Stimulated activated CD8-positive, alpha-beta memory T cell treated with anti-CD3 and anti-CD28 coated beads, Interleukin-12 subunit alpha, Interleukin-12 subunit beta, amount 100 ng/mL, for 1 hour (primary cell): ENCODE results near the gene MINDY2.

ENCODE experiments used
- DNase-seq: peaks from one replicate; pipeline ENCODE4 v3.0.0-alpha.2; 2020; ENCODE audit warnings: low read depth

The MINDY2 gene, protein sequence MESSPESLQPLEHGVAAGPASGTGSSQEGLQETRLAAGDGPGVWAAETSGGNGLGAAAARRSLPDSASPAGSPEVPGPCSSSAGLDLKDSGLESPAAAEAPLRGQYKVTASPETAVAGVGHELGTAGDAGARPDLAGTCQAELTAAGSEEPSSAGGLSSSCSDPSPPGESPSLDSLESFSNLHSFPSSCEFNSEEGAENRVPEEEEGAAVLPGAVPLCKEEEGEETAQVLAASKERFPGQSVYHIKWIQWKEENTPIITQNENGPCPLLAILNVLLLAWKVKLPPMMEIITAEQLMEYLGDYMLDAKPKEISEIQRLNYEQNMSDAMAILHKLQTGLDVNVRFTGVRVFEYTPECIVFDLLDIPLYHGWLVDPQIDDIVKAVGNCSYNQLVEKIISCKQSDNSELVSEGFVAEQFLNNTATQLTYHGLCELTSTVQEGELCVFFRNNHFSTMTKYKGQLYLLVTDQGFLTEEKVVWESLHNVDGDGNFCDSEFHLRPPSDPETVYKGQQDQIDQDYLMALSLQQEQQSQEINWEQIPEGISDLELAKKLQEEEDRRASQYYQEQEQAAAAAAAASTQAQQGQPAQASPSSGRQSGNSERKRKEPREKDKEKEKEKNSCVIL

DNA sequence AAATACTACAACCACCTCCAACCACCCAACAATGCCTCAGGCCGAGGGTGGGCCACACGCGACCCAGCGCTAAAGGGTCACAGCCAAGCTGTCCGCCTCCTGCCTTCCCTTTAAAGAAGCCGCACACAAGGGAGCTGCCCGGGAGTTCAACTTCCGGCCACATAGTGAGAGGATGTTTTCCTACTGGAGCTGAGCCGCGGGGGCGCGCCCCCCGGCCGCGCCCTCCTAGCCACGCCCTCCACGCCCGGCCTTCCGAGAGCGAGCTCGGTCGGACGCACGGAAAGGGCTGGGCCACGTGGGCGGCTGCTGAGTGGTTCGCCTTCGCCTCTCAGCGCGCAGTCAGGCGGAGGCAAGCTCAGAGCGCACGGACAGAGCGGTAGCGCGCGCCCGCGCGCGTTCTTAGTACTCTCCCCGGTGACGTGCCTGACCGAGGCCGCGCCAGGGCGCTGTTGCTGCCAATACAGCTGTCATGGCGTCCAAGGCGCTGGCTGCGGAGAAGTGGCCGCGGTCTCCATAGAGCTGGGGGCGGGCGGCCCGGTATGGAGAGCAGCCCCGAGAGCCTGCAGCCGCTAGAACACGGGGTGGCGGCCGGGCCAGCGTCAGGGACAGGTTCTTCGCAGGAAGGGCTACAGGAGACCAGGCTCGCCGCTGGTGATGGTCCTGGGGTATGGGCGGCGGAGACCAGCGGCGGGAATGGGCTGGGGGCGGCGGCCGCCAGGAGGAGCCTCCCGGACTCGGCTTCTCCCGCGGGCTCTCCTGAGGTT is at the start of gene MINDY2:
Gene MINDY2, plus strand, starts transcription at position 446 of the 764 bp plus-strand sequence. Its CDS starts 94 bp downstream, at position 540.
- DNase-seq = peak; percentile 90

DNA sequence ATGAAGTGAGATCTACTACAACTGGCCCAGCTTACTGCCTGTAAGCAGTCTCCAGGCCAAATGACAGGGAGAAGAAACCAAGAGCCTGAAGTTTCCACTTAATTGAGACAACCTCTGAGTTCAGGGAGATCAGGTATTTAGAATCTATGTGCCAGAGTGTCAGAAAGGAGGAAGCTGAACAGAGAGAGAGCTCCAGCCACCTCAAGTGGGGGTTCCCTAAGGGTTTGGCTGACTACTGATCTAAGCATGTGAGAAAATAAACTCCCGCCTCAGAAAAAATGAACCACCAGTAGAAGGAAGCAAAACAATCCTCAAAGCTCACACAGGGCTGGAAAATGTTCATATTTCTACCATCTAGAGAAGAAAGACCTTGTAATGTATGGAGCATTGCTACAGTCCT is 46.6 kb upstream of the MINDY2 start:
- no peak for DNase-seq

DNA sequence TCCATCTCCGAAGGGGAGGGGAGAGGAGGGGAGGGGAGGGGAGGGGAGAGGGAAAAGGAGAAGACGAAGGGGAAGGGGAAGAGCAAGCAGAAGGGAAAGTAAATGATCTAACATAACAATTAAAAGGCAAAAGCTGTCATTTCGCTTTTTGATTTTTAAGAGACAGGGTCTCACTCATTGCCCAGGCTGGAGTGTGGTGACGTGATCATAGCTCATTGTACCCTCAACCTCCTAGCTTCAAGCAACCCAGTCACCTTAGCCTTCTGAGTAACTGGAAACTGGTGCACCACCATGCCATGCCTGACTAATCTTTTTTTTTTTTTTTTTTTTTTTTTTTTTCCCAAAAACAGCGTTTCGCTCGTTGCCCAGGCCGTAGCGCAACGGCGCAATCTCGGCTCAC is 44.2 kb upstream of the MINDY2 start:
- no peak for DNase-seq

DNA sequence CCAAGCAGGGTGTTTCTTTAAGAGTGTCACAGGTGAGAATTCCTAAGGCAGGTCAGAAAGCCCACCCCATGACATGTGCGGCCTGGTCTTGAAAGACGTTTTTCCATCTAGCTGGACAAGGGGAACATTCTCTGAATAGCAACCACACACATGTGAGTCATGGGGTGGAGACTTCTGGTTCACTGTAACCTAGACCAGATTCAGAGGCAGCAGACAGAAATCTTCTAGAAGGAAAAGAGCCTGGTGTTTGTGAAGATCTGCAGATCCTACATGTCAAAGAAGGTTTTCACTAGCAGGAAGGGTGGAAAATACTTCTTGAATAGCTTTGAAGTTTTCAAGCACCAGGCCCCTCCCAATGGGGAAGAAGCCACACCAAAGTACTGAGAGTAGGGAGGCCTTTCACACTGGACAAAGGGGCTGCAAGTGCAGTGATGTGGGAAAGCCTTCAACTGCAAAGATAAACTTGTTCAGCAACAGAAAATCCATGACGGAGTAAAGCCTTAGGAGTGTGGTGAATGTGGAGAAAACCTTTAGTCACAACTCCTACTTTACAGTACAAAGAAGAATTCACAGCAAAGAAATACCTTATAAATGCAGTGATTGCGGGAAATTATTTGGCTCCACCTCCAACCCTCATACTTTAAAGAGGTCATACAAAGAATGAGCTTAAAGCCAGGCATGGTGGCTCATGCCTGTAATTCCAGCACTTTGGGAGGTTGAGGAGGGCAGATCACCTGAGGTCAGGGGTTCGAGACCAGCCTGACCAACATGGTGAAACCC is 39.2 kb upstream of the MINDY2 start:
- DNase-seq = no peak

DNA sequence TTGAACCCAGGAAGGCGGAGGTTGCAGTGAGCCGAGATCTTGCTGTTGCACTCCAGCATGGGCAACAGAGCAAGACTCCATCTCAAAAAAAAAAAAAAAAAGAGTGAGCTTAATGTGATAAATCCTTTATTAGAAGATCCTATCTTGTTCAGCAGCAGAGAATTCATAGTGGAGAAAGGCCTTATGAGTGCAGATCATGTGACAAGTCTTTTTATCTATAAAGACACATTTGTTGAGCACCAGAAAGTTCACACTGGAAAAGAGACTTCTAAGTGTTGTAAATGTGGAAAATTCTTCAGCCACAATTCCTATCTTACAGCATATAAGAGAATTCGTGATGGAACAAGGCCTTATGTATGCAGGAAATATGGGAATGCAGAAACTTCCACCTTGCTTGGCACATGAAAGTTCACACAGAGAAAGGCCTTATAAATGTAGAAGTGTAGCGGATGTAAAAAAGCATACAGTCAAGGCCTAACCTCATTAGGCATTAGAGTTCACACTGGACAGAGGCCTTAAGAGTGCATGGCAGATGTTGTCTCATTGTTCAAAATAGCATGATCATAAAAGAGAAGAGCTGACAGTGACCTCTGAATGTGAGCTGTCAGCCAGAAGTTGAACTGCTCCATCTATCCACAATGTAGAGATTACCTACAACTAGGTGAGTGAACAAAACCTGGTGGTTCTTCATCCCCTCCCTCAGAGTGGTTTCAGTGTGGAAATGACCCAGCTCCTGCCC is 38.3 kb upstream of the MINDY2 start:
- no peak for DNase-seq

DNA sequence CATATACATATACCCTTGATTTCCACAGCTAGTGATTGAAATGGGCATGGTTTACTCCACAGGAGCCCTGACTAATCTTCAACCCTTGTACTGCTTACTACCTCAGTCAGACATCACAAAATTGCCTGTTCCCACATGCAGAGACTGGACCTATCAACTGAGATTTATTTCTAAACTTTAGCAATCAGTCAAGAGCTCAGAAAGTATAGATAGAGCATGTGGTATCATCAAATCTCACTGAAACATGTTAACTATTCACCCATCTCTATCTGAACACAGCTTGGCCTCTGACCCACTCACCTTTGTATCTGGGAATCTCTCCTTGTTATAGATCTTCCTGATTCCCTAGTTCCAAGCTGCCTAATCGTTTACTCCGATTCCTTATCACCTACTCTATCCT is 36.2 kb upstream of the MINDY2 start:
- DNase-seq = no peak

DNA sequence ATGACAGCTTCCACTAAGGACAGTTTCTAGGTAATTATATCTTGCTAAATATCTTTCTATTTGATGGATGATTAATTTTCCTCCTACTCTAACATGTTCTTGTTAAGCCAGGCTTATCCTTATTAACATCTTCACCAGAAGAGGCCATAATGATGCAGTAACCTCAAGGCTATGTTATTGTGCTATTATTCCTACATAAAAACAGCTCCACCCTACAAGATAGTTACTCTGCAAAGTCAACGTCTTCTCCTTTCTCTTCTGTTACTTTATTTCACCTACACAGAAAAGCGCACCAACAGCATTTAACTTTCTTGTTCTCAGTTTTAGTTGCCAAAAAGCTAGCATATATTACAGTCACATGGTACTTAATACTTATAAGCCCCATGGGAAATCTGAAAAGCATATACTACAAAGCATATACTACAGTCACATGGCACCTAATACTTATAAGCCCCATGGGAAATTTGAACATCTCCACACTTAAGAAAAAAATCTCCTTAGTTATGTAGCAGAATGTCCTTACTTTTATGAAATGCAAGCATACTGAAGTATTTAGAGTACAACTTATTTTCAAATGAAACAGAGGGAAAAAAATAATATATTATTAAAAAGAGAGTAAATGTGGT is 35.0 kb upstream of the MINDY2 start:
- DNase-seq = no peak

DNA sequence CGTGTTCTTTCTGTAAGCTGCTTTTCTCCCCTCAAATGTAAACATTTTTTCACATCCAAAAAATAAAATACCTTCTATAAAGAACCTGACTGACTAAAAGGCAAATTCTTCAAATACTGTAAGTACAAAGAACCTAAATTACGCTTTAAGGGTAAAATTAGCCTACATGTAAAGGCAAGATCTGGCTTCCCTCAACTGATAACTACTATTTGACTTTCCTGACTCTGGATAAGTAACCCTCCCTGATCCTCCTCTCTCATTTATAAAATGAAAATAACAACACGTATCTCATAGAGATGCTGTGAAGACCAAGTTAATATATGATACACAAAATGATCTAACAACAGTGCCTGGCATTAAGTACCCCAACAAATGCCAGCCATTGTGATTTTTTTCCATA is 33.8 kb upstream of the MINDY2 start:
- no peak for DNase-seq

DNA sequence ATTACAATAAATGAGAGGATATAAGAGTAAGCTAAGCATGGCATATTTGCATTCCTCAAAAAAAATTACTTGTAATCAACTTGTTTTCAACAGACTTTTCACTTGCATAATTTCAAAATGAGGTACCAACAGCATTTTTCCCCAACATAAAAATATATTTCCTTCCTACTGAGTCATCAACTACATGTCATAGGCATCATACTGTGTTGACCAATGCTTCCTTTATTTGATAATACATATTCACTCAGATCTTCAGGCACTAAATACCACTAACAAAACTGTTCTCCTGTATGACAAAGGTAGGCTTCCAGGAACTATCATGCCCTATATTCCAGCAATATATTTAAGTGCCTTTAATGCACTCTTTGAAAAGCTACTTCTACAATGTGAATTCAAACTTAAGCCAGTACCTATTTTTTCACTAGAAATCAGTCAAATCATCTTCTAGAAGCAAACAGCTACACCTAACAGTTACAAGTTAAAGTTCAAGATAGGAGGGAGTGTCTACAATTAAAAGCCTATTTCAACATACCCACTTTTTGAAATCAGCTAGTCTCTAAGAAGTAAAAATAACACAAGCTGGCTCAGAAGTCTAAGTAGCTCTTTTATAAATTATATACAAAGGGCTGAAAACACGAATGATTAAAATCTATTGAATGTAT is 32.9 kb upstream of the MINDY2 start:
- no peak for DNase-seq

DNA sequence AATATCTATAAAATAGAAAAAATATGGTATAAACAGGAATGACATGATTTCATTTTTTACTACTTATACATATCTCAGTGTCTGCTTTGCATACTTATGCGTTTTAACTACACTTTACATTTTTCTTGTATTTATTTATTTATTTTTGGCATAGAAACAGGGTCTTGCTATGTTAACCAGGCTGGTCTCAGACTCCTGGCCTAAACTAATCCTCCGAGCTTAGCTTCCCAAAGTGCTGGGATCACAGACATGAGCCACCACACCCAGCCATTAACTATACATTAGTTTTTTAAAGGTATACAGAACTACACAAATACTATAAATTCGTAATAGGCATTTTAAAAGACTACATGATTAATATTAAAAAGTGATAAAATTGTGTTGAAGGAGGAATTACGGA is 30.7 kb upstream of the MINDY2 start:
- DNase-seq = no peak

DNA sequence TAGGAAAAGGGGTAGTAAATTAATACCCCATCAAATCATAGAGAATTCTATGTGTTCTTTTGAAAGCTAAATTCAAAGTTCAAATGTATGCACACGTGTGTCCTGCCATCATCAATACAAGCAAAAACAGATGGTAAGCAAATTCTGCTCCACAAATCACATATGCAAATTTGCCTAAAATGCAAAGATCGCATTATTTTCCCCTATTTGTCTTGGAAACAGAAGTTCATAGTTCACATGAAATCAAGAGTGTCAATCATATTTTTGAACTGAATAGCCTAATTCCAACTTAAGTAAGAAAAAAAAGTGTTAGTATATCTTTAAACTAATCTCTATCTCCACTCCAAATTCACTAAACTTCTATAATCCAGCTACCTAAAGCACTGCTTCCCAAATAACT is 30.1 kb upstream of the MINDY2 start:
- no peak for DNase-seq

DNA sequence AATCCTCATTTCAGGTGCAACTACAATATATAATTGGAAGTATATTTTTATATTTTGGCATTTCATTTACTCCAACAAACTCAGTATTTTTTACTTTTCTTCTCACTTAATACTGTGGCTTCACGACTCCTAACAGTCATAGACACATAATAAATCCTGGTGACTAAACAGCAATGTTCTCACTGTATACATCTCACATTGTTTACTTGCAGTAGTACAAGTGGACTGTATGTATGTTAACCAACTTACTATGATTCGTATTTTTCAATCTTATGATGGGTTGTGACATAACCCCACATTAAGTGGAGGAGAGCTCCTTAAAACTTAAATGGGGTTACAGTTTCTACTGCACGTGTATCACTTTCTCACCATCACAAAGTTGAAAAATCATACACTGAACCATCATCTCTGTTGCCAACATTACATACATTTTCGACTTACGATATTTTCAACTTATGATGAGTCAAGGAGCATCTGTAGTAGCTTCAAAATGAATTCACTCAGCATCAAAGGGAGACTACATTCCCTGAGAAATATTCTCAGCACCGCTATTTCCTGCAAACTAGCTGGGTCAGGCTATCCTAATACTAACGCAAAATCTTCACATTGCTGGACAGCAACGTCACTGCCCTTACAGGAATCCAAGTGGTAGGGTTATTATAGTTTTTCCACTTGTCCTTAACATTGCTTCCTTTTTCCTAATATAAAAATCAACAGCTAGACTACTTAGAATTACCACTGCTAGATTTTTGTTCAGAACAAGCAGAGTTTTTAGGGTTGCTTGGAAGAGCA is 28.9 kb upstream of the MINDY2 start:
- DNase-seq = no peak

DNA sequence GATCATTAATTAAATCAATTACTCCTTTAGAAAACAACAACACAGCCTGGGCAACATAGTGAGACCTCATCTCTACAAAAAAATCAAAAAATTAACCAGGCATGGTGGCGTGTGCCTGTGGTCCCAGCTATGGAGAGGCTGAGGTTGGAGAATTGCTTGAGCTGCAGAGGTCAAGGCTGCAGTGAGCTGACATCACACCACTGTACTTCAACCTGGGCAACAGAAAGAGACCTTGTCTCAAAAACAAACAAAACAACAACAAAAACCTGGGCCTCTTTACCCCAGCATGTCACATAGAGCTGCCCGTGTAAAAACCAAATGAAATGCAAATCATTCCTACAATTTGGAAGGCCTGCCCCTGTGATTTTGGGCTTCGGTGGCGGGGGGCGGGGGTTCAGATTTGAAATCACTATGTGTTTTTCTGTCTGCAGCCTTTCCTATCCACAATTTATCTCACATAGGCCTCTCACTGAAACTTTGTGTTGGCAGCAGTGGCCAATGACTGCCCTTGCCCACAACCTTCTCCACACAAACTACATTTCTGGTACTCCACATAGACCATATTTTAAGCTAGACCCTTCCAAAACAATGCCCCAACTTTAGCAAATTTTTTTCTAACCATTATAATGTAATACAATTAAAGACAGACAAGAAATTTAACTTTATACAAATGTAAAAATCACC is 28.1 kb upstream of the MINDY2 start:
- DNase-seq = no peak

DNA sequence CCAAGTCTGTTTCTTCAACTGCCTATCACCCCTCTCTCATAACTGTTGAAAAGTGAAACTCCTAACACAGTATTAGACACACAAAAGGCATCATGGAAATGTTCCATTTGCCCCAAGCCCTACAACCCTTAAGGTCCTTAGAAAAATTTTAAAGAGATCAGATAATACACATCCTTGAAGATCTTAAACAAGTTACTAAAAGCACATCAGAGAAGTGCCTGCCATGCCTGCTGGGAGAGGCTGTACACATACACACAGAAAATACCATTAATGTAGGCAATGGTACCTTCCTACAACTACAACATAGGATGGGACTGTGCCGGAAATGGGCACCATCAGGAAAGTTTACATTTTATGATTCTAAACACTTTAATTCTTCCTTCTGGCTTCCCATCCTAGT is 24.9 kb upstream of the MINDY2 start:
- DNase-seq = no peak

DNA sequence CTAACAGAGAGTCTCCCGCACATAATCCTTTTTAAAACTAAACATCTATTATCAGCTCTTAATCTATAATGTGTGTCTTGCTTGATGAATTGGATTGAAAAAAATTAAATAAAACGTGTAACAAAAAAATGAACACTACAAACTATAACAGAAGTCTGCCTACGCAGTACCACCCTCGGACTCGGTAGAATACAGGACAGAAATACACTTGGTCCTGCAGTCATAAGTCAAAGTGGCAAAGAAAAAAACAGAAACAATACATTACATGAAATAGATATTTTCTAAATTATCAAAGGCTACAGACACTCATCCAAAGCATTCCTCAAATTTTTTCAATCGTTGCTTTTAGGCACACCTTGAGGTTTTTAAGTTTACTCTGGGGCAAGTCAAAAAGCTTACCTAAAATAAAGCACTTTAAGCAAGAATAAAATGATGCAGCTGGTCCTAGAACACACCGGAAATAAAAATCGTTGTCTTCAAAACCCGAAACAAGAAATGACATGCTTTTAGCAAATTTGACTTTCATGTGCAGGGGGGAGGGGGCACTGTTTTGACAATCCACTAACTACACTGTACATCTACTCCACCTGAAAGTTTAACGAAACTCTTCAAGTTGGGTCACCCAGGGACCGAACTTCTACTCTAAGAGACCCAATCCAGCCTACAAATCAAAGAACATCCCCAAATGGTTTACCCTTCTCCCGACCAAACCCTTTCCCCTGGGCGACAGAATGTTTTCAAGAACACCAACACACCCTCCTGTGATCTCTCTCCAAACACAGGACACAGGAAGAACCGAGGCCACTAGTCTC is 22.9 kb upstream of the MINDY2 start:
- DNase-seq = no peak

DNA sequence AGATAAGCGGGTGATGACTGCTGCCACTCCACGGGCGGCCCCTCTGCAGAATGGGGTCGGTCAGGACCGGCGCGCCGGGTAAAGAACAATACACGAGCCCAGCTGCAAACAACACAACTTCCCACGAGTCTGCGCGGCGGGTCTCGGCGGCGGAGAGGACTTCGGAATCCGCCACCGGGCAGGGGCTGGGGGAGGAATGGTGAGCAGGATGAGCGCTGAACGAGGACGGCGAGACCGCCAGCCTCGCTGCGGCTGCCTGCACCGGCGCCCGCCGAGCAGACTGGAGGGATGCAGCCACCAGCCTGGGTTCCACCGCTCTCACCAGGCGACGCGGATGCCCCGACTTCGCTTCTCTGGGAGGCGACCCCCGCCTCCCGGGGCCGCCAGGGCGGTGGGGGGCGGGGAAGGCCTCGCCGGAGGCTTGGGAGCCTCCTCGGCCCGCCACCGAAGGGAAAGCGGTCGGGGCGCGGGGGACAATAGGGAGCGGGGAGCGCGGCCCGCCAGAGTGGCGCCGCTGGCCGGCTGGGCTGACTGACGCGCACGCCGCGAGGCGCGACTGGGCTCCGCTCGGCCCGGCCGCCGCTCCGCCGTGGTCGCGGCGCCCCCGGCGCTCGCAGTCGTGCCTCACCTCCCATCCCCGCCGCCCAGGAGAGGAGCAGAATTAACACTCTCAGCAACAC is 22.1 kb upstream of the MINDY2 start:
- DNase-seq = peak; percentile 16

DNA sequence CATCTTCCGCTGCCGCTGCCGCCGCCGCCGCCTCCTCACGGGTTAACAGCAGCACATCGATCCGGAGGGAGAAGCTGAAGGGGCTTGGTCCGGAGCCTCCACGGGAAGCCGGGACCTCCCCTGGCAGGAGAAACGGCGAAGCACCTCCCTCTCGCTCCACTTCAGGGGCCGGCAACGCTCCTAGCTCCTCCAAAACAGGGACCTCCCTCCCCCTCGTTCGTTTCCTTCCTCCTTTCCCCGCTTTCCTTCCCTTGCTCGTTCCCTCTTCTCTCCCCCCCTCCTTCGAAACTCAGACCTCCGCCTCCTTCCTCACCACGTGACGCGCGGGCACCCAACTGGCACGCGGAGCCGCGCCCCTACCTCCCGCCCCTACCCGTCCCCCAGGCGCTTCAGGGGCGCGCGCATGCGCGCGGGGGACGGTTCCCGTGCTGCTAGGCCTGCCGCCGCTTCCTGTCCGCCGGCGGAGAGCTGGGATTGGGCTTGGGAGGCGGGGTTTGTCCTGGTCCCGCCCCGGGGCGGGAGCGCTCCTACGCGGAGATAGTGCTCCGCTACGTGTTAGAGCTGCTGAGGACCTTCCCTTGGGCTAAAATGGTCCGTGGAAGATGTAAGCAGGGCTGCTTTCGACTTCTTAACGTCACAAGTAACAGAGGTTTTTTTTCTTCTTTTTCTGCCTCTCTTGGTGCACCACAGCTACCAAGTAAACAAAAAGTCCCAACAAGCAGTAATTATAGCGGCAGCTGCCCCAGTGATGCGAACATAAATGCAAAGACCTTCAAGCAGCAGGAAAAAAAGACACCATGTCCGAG is 21.4 kb upstream of the MINDY2 start, which contains the start of gene ADAM10:
Gene ADAM10, minus strand, starts transcription at position 176 of the 806 bp plus-strand sequence. Its CDS starts 173 bp downstream, at position 3.
- DNase-seq = peak; percentile 96
